ENCODE measurements around the gene OR8J1.

Gene OR8J1, protein sequence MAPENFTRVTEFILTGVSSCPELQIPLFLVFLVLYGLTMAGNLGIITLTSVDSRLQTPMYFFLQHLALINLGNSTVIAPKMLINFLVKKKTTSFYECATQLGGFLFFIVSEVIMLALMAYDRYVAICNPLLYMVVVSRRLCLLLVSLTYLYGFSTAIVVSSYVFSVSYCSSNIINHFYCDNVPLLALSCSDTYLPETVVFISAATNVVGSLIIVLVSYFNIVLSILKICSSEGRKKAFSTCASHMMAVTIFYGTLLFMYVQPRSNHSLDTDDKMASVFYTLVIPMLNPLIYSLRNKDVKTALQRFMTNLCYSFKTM

DNA sequence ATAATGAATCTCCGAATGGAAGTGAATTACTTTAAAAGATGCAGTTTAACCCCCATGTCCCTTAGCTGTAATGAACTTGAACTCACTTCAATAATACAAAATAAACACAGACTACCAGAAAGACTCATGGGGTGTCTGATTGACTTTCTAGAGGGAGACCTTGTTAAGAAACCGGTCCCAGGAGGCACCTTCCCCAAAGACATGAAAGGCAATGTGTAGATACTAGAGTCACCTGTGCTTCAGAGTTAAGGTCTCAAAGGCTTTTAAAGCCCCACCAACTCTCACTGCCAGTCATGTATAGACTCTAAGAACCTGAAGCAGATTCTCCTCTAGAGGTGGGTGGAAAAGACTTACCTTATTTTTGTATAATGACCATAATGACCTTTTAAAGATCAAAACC, at the start of gene OR8J1:
Gene OR8J1 (plus strand): TSS at position 301 of the 400 bp plus-strand sequence. CDS start 5,956 bp downstream, outside the sequence.
- no peak for DNase-seq (ENCODE audit: low read depth)
- no peak within 1 kb of the TSS for H3K4me3 ChIP-seq (ENCODE audit: low read depth, low read length)
- TF ChIP-seq, protein P1, sequence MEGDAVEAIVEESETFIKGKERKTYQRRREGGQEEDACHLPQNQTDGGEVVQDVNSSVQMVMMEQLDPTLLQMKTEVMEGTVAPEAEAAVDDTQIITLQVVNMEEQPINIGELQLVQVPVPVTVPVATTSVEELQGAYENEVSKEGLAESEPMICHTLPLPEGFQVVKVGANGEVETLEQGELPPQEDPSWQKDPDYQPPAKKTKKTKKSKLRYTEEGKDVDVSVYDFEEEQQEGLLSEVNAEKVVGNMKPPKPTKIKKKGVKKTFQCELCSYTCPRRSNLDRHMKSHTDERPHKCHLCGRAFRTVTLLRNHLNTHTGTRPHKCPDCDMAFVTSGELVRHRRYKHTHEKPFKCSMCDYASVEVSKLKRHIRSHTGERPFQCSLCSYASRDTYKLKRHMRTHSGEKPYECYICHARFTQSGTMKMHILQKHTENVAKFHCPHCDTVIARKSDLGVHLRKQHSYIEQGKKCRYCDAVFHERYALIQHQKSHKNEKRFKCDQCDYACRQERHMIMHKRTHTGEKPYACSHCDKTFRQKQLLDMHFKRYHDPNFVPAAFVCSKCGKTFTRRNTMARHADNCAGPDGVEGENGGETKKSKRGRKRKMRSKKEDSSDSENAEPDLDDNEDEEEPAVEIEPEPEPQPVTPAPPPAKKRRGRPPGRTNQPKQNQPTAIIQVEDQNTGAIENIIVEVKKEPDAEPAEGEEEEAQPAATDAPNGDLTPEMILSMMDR (IDR thresholded peaks at IDR 0.05; ENCODE audit: insufficient read depth, low read depth, low read length, missing control alignments): no peak

- H3K4me3 ChIP-seq (ENCODE audit: low read depth, low read length): no peak overlapping the region
- TF ChIP-seq, protein P1 (IDR thresholded peaks at IDR 0.05; ENCODE audit: insufficient read depth, low read depth, low read length, missing control alignments): no peak
- no peak for DNase-seq (ENCODE audit: low read depth)
Measured at GRCh38 chr11:56307836-56308235, 46.3 kb upstream of the OR8J1 start.

DNA sequence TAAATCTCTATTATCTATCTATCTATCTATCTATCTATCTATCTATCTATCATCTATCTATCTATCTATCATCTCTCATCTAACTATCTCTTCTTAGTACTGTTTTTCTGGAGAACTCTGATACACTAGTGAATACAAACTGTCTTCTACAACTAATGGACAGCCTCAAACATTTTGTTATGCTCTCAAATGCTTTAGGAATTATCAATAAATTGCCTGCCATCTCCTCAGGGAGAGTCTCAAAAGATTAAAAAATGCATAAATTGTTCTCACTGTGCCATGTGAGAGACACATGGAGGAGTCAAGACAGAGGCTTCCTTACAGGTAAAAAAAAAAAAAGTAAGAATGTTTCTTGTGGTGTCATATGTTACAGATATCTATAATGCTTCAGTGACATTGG, 39.2 kb upstream of the OR8J1 start, which contains the start of gene OR8K3:
Gene OR8K3 (plus strand): TSS at position 301 of the 400 bp plus-strand sequence. CDS start 3,163 bp downstream, outside the sequence.
- no peak within 1 kb of the TSS for H3K4me3 ChIP-seq (ENCODE audit: low read depth, low read length)
- TF ChIP-seq, protein P1 (IDR thresholded peaks at IDR 0.05; ENCODE audit: insufficient read depth, low read depth, low read length, missing control alignments): no peak
- no peak for DNase-seq (ENCODE audit: low read depth)

DNA sequence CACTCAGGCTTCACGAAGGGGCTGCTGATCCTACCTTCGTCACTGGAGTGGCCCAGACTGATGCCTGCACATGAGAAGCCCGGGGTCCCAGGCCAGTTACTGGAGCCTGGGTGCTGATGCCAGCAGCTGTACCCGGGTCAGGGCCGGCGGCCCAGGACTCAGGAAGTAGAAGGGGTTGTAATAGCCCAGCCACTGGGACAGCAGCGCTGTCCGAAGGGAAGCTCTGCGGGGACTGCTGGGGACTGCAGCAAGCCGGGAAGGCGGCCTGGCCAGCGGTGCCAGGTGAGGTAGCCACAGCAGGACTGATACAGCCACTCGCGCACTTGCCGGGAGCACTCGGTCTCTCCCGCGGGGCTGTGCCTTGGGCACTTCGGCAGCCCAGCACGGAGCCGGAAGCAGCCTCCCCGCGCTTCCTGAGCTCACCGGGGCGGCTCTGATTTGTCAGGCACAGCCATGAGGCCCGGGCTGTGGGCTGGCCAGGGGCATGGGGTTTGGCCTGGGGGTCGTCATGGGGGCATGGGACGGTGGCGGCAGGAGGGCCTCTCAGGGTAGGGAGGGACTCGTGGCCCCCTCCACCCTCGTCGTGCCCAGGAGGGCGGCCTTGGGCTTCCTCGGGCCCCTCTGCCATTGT, 22.1 kb upstream of the OR8J1 start:
- no peak overlapping the region for H3K4me3 ChIP-seq (ENCODE audit: low read depth, low read length)
- no peak for DNase-seq (ENCODE audit: low read depth)
- TF ChIP-seq, protein P1 (IDR thresholded peaks at IDR 0.05; ENCODE audit: insufficient read depth, low read depth, low read length, missing control alignments): no peak

GRCh38 chr11:56333156-56333555, 20.9 kb upstream of the OR8J1 start:
- no peak for DNase-seq (ENCODE audit: low read depth)
- H3K4me3 ChIP-seq (ENCODE audit: low read depth, low read length): no peak overlapping the region
- TF ChIP-seq, protein P1 (IDR thresholded peaks at IDR 0.05; ENCODE audit: insufficient read depth, low read depth, low read length, missing control alignments): no peak

GRCh38 chr11:56340289-56340688, 13.8 kb upstream of the OR8J1 start:
- no peak for DNase-seq (ENCODE audit: low read depth)
- H3K4me3 ChIP-seq (ENCODE audit: low read depth, low read length): no peak overlapping the region
- TF ChIP-seq, protein P1 (IDR thresholded peaks at IDR 0.05; ENCODE audit: insufficient read depth, low read depth, low read length, missing control alignments): no peak
